ENCODE measurements around the gene HECTD2.

- TF ChIP-seq POLR2A (IDR thresholded peaks at IDR 0.05) (no peak), CTCF (IDR thresholded peaks at IDR 0.05) (no peak)
Observed at GRCh38 chr10:91540733-91541132, 130.6 kb downstream of the HECTD2 start.

All from right lobe of liver (tissue), 4 donors.